Lung (tissue), 12 donors: ENCODE results near the gene MDN1. TPM values are rescaled to one million over a fixed set of nuclear protein-coding genes. Genes with fewer than 3 reads are reported as not detected.
A peak's percentile ranks its signal among the peaks of the same experiment; 100 is the strongest.

Source experiments
- ATAC-seq: fragments of 200-7000 bp; cut with Tn5 transposase; one replicate; pipeline ENCODE4 v1.9.1; 2020; ENCODE audit warnings: moderate number of reproducible peaks; ENCODE audit not compliant: insufficient read depth, low FRiP score
- DNase-seq, 3 donors: peaks; one replicate each; pipeline ENCODE4 v3.0.0-alpha.2; 2013 to 2017
- H3K27ac ChIP-seq, 2 donors: one replicate each; pipeline ENCODE4 v1.5.1; 2013; ENCODE audit warnings: mild to moderate bottlenecking in 2 of 2, moderate library complexity in 2 of 2, control low read depth in 1 of 2, inconsistent platforms in 1 of 2, low read depth in 1 of 2, low read length in 1 of 2
- H3K27me3 ChIP-seq, 3 donors: one replicate each; pipeline ENCODE4 v1.5.1; 2013; ENCODE audit warnings: low read length in 2 of 3; ENCODE audit not compliant: control insufficient read depth in 3 of 3, insufficient read depth in 3 of 3
- H3K36me3 ChIP-seq, 4 donors: one replicate each; pipeline ENCODE4 v1.5.1; 2013; ENCODE audit warnings: low read length in 4 of 4, mild to moderate bottlenecking in 1 of 4, moderate library complexity in 1 of 4; ENCODE audit not compliant: control insufficient read depth in 4 of 4, insufficient read depth in 4 of 4
- H3K4me1 ChIP-seq, 5 donors: one replicate each; pipeline ENCODE4 v1.5.1; 2013; ENCODE audit warnings: low read length in 5 of 5, mild to moderate bottlenecking in 2 of 5, moderate library complexity in 1 of 5; ENCODE audit not compliant: control insufficient read depth in 5 of 5, insufficient read depth in 5 of 5
- H3K4me3 ChIP-seq: one replicate; pipeline ENCODE4 v1.5.1; 2013; ENCODE audit warnings: mild to moderate bottlenecking, control low read depth, moderate library complexity
- H3K9ac ChIP-seq, 2 donors: one replicate each; pipeline ENCODE4 v1.5.1; 2013; ENCODE audit warnings: low read length in 2 of 2, control low read depth in 1 of 2; ENCODE audit not compliant: insufficient read depth in 1 of 2
- H3K9me3 ChIP-seq, 4 donors: one replicate each; pipeline ENCODE4 v1.5.1; 2013; ENCODE audit warnings: low read length in 3 of 4, mild to moderate bottlenecking in 1 of 4, moderate library complexity in 1 of 4; ENCODE audit not compliant: control insufficient read depth in 4 of 4, insufficient read depth in 3 of 4
- WGBS, 2 donors: extraction: QIAGEN DNeasy Blood & Tissue Kit; methylation state at CpG; one replicate each; pipeline ENCODE4 v1.1.7; 2013; 5-methylcytosine and 5-hydroxymethylcytosine counted together
- polyA plus RNA-seq, 2 donors: library from polyadenylated mRNA; stranded (reverse); fragments of 200-250 nt; gene quantifications; one replicate each; pipeline ENCODE4 v1.2.1, GENCODE V29; 2013
- total RNA-seq, 2 donors: library from RNA; depleted of rRNA in 1 of 2; stranded (reverse); fragments of >200 nt in 1 of 2; gene quantifications; one replicate each; pipeline ENCODE4 v1.2.1, GENCODE V29; 2014 to 2021
- TF ChIP-seq, protein P1 (sequence below): IDR thresholded peaks from 2 replicates; pipeline ENCODE4 v1.5.1; 2012; ENCODE audit warnings: mild to moderate bottlenecking; ENCODE audit errors: control extremely low read depth, extremely low read depth
- donor health status: control.
- donor health status: control.
- donor health status: Bipolar disorder and iron deficiency.
- donor health status: healthy.
- donor health status: DM: yes; HTN: yes; CAD: no.

MDN1 gene
- total and polyA plus RNA-seq, 4 donors, result 7.6 to 33.8 (median 31.7) TPM

- Histone ChIP-seq H3K4me1 (peaks cover 0 to 9% (median 0%) of the 10 kb centered on the region in 5 donors), H3K27ac (no peak overlapping the region), H3K4me3 (no peak overlapping the region), H3K9me3 (no peaks in the 10 kb centered on the region), H3K36me3 (peaks cover 44 to 55% (median 49%) of the 10 kb centered on the region in 4 donors), H3K27me3 (no peaks in the 10 kb centered on the region), H3K9ac (no peak overlapping the region)
- ATAC-seq, result no peak
- no peak for DNase-seq
- TF ChIP-seq, protein P1, sequence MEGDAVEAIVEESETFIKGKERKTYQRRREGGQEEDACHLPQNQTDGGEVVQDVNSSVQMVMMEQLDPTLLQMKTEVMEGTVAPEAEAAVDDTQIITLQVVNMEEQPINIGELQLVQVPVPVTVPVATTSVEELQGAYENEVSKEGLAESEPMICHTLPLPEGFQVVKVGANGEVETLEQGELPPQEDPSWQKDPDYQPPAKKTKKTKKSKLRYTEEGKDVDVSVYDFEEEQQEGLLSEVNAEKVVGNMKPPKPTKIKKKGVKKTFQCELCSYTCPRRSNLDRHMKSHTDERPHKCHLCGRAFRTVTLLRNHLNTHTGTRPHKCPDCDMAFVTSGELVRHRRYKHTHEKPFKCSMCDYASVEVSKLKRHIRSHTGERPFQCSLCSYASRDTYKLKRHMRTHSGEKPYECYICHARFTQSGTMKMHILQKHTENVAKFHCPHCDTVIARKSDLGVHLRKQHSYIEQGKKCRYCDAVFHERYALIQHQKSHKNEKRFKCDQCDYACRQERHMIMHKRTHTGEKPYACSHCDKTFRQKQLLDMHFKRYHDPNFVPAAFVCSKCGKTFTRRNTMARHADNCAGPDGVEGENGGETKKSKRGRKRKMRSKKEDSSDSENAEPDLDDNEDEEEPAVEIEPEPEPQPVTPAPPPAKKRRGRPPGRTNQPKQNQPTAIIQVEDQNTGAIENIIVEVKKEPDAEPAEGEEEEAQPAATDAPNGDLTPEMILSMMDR, result no peak
- WGBS, 2 donors, result 87 to 90% methylated on average over 6 of the region's 6 CpGs
These were observed 140.1 kb downstream of the MDN1 start for GRCh38 chr6:89679215-89680120.

GRCh38 chr6:89678531-89678930, 141.1 kb downstream of the MDN1 start:
- TF ChIP-seq, protein P1, result no peak
- peaks cover 0 to 9% (median 0%) of the 10 kb centered on the region in 5 donors for H3K4me1 ChIP-seq
- peaks cover 50 to 54% (median 52%) of the 10 kb centered on the region in 4 donors for H3K36me3 ChIP-seq
- H3K27ac ChIP-seq, result no peak overlapping the region
- H3K4me3 ChIP-seq, result no peak overlapping the region
- DNase-seq (no peak), ATAC-seq (no peak)
- no peaks in the 10 kb centered on the region for H3K27me3 ChIP-seq
- H3K9me3 ChIP-seq, result no peaks in the 10 kb centered on the region
- H3K9ac ChIP-seq, result no peak overlapping the region
- 96 to 98% methylated on average over 3 of the region's 3 CpGs for WGBS, 2 donors

DNA sequence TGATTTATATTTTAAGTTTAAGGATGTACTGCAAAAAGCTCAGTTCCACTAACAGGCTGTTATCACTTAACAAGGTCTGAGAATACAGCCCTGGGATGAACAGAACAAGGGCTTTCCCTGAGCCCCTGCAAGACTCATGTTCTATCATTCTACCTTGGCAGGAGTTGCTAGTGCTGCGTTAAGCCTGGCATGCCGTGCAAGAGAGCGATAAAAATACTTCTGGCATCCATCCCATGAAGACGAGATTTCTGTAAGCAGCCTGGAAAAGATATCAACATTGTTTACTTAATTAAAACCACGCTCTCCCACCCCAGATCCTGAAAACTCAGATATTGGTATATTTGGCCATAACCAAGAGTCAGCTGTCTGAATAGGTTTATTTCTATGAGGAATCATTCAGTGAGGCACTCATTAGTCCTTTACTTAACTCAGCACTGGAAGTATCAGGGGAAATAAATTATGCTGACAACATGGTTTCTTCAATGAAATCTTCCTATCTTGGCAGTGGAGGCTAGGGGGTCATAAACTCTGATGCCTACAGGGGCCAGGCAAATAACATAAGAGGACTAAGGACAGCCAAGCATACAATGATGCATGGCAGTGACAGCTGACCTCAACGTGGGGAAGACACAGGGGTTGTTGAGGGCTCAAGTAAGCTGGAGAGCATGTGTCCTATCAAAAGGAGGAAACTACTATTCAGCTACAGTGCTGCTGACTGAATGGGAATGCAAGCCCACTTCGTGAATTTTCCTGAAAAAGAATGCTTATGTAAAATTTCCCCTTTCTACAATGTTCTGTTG, 143.4 kb downstream of the MDN1 start:
- peaks cover 40 to 63% (median 55%) of the 10 kb centered on the region in 4 donors for H3K36me3 ChIP-seq
- H3K27me3 ChIP-seq, result no peaks in the 10 kb centered on the region
- peak in 2 of 3 donors; percentile 48 to 54 for DNase-seq
- ATAC-seq, result no peak
- no peak overlapping the region for H3K27ac ChIP-seq
- H3K9me3 ChIP-seq, result no peaks in the 10 kb centered on the region
- TF ChIP-seq, protein P1, result no peak
- WGBS, 2 donors, result 70 to 82% methylated on average over 7 of the region's 7 CpGs
- H3K4me3 ChIP-seq, result no peak overlapping the region
- H3K9ac ChIP-seq, result no peak overlapping the region
- H3K4me1 ChIP-seq, result peaks cover 0 to 9% (median 5%) of the 10 kb centered on the region in 5 donors
